A549 (cell line): ENCODE results near the gene CLN6. TPM values are rescaled to one million over a fixed set of nuclear protein-coding genes. Genes with fewer than 3 reads are reported as not detected.
"Not testable (repeated sequence)": the region's sequence is repeated elsewhere in the genome, so short reads cannot be mapped to it uniquely, and the experiment has no call there.

Experiments
- ATAC-seq, 2 experiments: fragments of 200-7000 bp in 1 of 2; fragments of >200 bp in 1 of 2; cut with Nextera tagmentation in 1 of 2; cut with Tn5 transposase in 1 of 2; 3 replicates each; pipeline versions ENCODE4 v1.8.0 to v1.9.1; 2018 to 2020; ENCODE audit warnings: mild to moderate bottlenecking in 1 of 2, moderate library complexity in 1 of 2
- CTCF ChIA-PET: fragments of 300-600 bp; sonication (Branson Sonifier 250); formaldehyde crosslinking; extraction: SDS; loops from one replicate; lab custom pipeline; 2021; ENCODE audit warnings: antibody characterized with exemption, inconsistent platforms; lab: Yijun Ruan, JAX
- POLR2A ChIA-PET: fragments of 350-600 bp; formaldehyde crosslinking; extraction: SDS; loops from one replicate; lab custom pipeline; 2021; ENCODE audit warnings: antibody characterized with exemption, inconsistent platforms; lab: Yijun Ruan, JAX
- DNase-seq, 2 experiments: peaks; one replicate each; pipeline versions ENCODE4 v3.0.0 to v3.0.0-alpha.2; 2011 to 2016; ENCODE audit warnings: low read depth in 1 of 2, low spot score in 1 of 2
- FAIRE-seq: peaks from 2 replicates; lab custom pipeline; 2011; peaks lifted over from hg19 to GRCh38; lab: Jason Lieb, UNC
- H3K27ac ChIP-seq, 2 experiments: fragments of >200 bp; sonication (Bioruptor Twin); formaldehyde crosslinking; 3 replicates each; pipeline ENCODE4 v1.5.1; 2016 to 2017
- H3K4me1 ChIP-seq: fragments of >200 bp; sonication (Bioruptor Twin); formaldehyde crosslinking; 3 replicates; pipeline ENCODE4 v1.6.1; 2016
- H3K4me2 ChIP-seq: fragments of >200 bp; sonication (Bioruptor Twin); formaldehyde crosslinking; 3 replicates; pipeline ENCODE4 v1.6.1; 2016
- H3K4me3 ChIP-seq: fragments of >200 bp; sonication (Bioruptor Twin); formaldehyde crosslinking; 3 replicates; pipeline ENCODE4 v1.5.1; 2016
- H3K9me3 ChIP-seq: fragments of >200 bp; sonication (Bioruptor Twin); formaldehyde crosslinking; 3 replicates; pipeline ENCODE4 v1.6.1; 2016
- BCL3 ChIP-seq: fragments of >200 bp; sonication (Bioruptor Twin); formaldehyde crosslinking; IDR thresholded peaks from 3 replicates; pipeline ENCODE4 v1.6.1; 2016
- CTCF ChIP-seq: fragments of >200 bp; sonication (Bioruptor Twin); formaldehyde crosslinking; IDR thresholded peaks from 3 replicates; pipeline ENCODE4 v1.5.1; 2016
- EHF ChIP-seq: fragments of 250-450 bp; sonication (Bioruptor Pico); IDR thresholded peaks from 2 replicates; pipeline ENCODE4 v1.5.0; 2020; ENCODE audit warnings: mild to moderate bottlenecking
- HEYL ChIP-seq: fragments of 250-450 bp; sonication (Bioruptor Pico); IDR thresholded peaks from 2 replicates; pipeline ENCODE4 v1.8.0; 2021; ENCODE audit warnings: mild to moderate bottlenecking, moderate library complexity
- HOXA7 ChIP-seq: fragments of 250-450 bp; sonication (Bioruptor Pico); IDR thresholded peaks from 2 replicates; pipeline ENCODE4 v1.5.0; 2020; ENCODE audit warnings: mild to moderate bottlenecking, moderate library complexity
- HOXB5 ChIP-seq: fragments of 250-450 bp; sonication (Bioruptor Pico); IDR thresholded peaks from 2 replicates; pipeline ENCODE4 v1.5.0; 2020; ENCODE audit warnings: mild to moderate bottlenecking, moderate library complexity
- JUN ChIP-seq, 2 experiments: fragments of >200 bp; sonication (Bioruptor Twin); formaldehyde crosslinking; IDR thresholded peaks; 2 replicates in 1 of 2; 3 replicates in 1 of 2; pipeline ENCODE4 v1.6.1; 2016 to 2017
- KDM5A ChIP-seq: fragments of 200-600 bp; sonication (generic); IDR thresholded peaks from 2 replicates; pipeline ENCODE4 v1.6.1; 2016; ENCODE audit warnings: antibody characterized with exemption, mild to moderate bottlenecking
- MAFK ChIP-seq: fragments of 450-650 bp; IDR thresholded peaks from 2 replicates; pipeline ENCODE4 v1.6.1; 2014; ENCODE audit not compliant: partially characterized antibody
- MAZ ChIP-seq: fragments of 150-350 bp; IDR thresholded peaks from 2 replicates; pipeline ENCODE4 v1.6.1; 2014; ENCODE audit warnings: antibody characterized with exemption, low read depth, low read length, borderline replicate concordance
- NFE2L2 ChIP-seq: fragments of 150-350 bp; conservative IDR thresholded peaks from 2 replicates; pipeline ENCODE4 v1.6.1; 2014; ENCODE audit warnings: low read length
- NPAS2 ChIP-seq: fragments of 250-450 bp; sonication (Bioruptor Pico); IDR thresholded peaks from 2 replicates; pipeline ENCODE4 v1.8.0; 2022; ENCODE audit warnings: mild to moderate bottlenecking, moderate library complexity, borderline replicate concordance
- SREBF2 ChIP-seq: fragments of 450-650 bp; IDR thresholded peaks from 2 replicates; pipeline ENCODE4 v1.6.1; 2014; ENCODE audit warnings: mild to moderate bottlenecking, moderate library complexity
- TFCP2L1 ChIP-seq: fragments of 250-450 bp; sonication (Bioruptor Pico); IDR thresholded peaks from 2 replicates; pipeline ENCODE4 v1.5.0; 2021; ENCODE audit warnings: mild to moderate bottlenecking
- ZNF302 ChIP-seq: fragments of 250-450 bp; sonication (Bioruptor Pico); IDR thresholded peaks from 2 replicates; pipeline ENCODE4 v1.9.0; 2021; ENCODE audit warnings: inconsistent platforms, mild to moderate bottlenecking, moderate library complexity
- ZSCAN20 ChIP-seq: fragments of 250-450 bp; sonication (Bioruptor Pico); IDR thresholded peaks from 2 replicates; pipeline ENCODE4 v1.8.0; 2022; ENCODE audit warnings: mild to moderate bottlenecking, moderate library complexity
- WGBS: methylation state at CpG from one replicate; pipeline ENCODE4 v1.1.6; 2017; ENCODE audit errors: missing lambda C conversion rate; 5-methylcytosine and 5-hydroxymethylcytosine counted together
- polyA plus RNA-seq, 4 experiments: library from polyadenylated mRNA; depleted of rRNA in 3 of 4; stranded (reverse); fragments of >200 nt; fragmentation: RNase III in 1 of 4; extraction: RNeasy Plus Mini Kit Qiagen cat#74134 plus additional on column Dnase treatment in 1 of 4; gene quantifications; 2 replicates in 3 of 4; 3 replicates in 1 of 4; pipeline ENCODE4 v1.2.3, GENCODE V29; 2011 to 2017

Gene CLN6
- polyA plus RNA-seq, 2 of the 4 experiments (the other 2 are of a cell fraction) = 47.5 to 69.7 TPM

DNA sequence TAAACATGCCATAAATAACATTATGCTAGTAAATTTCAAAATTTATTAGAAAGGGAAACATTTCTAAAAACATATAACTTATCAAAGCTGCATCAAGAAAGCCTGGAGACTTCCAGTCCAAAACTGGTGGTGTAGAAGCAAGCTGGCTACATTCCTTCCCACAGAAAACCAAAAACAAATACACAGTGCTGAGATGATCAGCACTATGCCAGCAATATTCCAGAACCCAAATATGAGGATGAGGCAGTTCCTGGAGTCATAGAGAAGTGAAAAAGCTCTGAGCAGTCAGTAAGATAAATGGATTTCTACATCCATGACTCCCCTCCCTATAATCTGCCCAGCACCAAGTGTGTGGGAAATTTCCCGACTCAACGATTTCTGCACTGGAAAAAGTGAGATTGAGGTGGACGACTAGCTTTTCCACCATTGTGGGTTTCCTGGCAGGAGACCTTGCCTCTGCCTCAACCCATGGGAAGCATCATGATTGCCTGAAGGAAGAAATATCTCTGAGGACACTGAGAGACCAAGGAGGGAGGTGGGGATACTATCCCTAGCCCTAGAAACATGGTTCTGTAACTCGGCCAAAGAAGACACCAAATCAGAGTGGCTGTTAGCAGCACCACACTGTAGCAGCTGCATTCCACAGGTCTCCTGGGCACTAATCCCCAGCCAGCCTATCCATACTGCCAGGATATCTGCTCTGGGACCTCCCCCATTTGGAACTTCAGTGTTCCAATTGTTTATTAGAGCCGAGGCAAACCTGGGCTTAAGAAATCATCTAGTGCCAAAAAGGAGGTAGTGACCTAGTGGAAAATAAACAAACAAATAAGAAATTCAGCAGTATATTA is 11.8 kb upstream of the CLN6 start:
- Histone ChIP-seq H3K27ac (no peak overlapping the region), H3K9me3 (no peaks in the 10 kb centered on the region), H3K4me1 (no peaks in the 10 kb centered on the region), H3K4me2 (no peak overlapping the region), H3K4me3 (no peak overlapping the region)
- no peak for FAIRE-seq
- WGBS = 77% methylated on average over 5 of the region's 5 CpGs
- CTCF ChIA-PET = interaction anchor here (0.6 to 6.3 kb wide), 6 partner anchors 8 to 65 kb away, joined by 3 to 53 read pairs (median 5); no protein-coding TSS in a partner anchor
- TF ChIP-seq MAFK (peak; percentile 89), NPAS2 (CRISPR knock-in tag) (no peak)
- DNase-seq = no peak
- POLR2A ChIA-PET = interaction anchor here (0.7 kb wide), 1 partner anchor 337 kb away, joined by 3 read pairs; no protein-coding TSS in a partner anchor
- ATAC-seq = no peak

- H3K4me2 ChIP-seq = no peak overlapping the region
- DNase-seq (no peak), FAIRE-seq (no peak), ATAC-seq (no peak)
- TF ChIP-seq HOXB5 (CRISPR knock-in tag) = no peak
- no peak for TF ChIP-seq ZSCAN20 (CRISPR knock-in tag)
- TF ChIP-seq NFE2L2 = no peak
- no peak for TF ChIP-seq BCL3
- no peak for TF ChIP-seq TFCP2L1 (CRISPR knock-in tag)
- TF ChIP-seq EHF (CRISPR knock-in tag) = no peak
- no peak for TF ChIP-seq SREBF2
- TF ChIP-seq KDM5A = no peak
- no peak for TF ChIP-seq HOXA7 (CRISPR knock-in tag)
- no peak for TF ChIP-seq JUN (IDR thresholded peaks at IDR 0.05)
- TF ChIP-seq CTCF = no peak
- no peak for TF ChIP-seq HEYL (CRISPR knock-in tag)
- TF ChIP-seq MAZ = no peak
- no peak for TF ChIP-seq NPAS2 (CRISPR knock-in tag)
- ChIA-PET CTCF (interaction anchor here (6.3 kb wide), 1 partner anchor 14 kb away, joined by 53 read pairs; no protein-coding TSS in a partner anchor), POLR2A (no interaction called here)
- no peaks in the 10 kb centered on the region for H3K4me1 ChIP-seq
- H3K9me3 ChIP-seq = no peaks in the 10 kb centered on the region
- H3K27ac ChIP-seq = no peak overlapping the region
- H3K4me3 ChIP-seq = no peak overlapping the region
Observed at GRCh38 chr15:68239025-68239424, 9.5 kb upstream of the CLN6 start.

- no peak for ATAC-seq
- TF ChIP-seq ZNF302 (CRISPR knock-in tag) = no peak
- TF ChIP-seq TFCP2L1 (CRISPR knock-in tag) = no peak
- TF ChIP-seq SREBF2 = no peak
- peak; percentile 15 for TF ChIP-seq MAFK
- TF ChIP-seq, all 56 proteins: peak for 1
- DNase-seq (no peak), FAIRE-seq (no peak)
- Histone ChIP-seq H3K4me2 (no peak overlapping the region), H3K4me1 (peaks cover 11% of the 10 kb centered on the region), H3K27ac (no peak overlapping the region), H3K4me3 (no peak overlapping the region), H3K9me3 (no peaks in the 10 kb centered on the region)
- POLR2A ChIA-PET = no interaction called here
- 44% methylated on average over 4 of the region's 4 CpGs for WGBS
- CTCF ChIA-PET = interaction anchor here (1.0 to 2.2 kb wide), 6 partner anchors 9 to 72 kb away, joined by 3 to 6 read pairs (median 4); no protein-coding TSS in a partner anchor
Observed at GRCh38 chr15:68235022-68235421, 5.5 kb upstream of the CLN6 start.

GRCh38 chr15:68234520-68234919 is 5.0 kb upstream of the CLN6 start:
- H3K4me3 ChIP-seq, H3K9me3 ChIP-seq, ATAC-seq, DNase-seq, FAIRE-seq, POLR2A ChIA-PET, H3K4me2 ChIP-seq, H3K27ac ChIP-seq: not testable (repeated sequence)
- 90% methylated on average over 9 of the region's 9 CpGs for WGBS
- CTCF ChIA-PET = interaction anchor here (1.0 to 2.2 kb wide), 5 partner anchors 19 to 72 kb away, joined by 3 to 6 read pairs (median 4); no protein-coding TSS in a partner anchor
- peaks cover 11% of the 10 kb centered on the region for H3K4me1 ChIP-seq
